Subcutaneous adipose tissue (tissue), 4 donors: ENCODE measurements around the gene TAPT1. TPM values are rescaled to one million over a fixed set of nuclear protein-coding genes. Genes with fewer than 3 reads are reported as not detected.

Experiments used
- total RNA-seq, 4 donors: library from RNA; depleted of rRNA; stranded (reverse); fragments of >200 nt; gene quantifications; one replicate each; pipeline ENCODE4 v1.1.0, GENCODE V29; 2016
- TF ChIP-seq, protein P1 (sequence below): fragments of 450-650 bp; IDR thresholded peaks from one replicate; pipeline ENCODE4 v1.5.1; 2016; ENCODE audit warnings: low read depth, mild to moderate bottlenecking, control low read depth, antibody characterized with exemption, moderate library complexity

TAPT1 gene
- total RNA-seq, 4 donors from 2014 or later, result 23.7 to 52.3 (median 32.8) TPM

DNA sequence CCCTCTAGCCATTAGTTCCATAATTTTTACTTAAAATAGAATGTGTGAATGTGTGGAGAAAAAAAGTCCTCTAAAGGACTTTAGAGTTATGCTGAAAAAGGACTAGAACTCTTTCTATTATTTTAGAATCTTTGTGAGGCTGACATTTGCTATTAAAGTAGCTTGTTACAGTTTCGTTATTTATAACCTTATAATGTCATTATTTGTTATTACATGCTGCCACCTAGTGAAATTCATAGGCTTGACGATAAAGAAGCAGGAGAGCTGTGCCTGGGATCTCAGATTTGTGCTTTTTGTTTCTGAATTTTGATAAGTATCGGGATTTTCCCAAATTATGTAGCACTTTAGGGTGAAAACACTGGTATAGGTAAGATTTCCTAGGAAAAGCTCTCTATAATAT is 38.5 kb upstream of the TAPT1 start:
- TF ChIP-seq, protein P1, sequence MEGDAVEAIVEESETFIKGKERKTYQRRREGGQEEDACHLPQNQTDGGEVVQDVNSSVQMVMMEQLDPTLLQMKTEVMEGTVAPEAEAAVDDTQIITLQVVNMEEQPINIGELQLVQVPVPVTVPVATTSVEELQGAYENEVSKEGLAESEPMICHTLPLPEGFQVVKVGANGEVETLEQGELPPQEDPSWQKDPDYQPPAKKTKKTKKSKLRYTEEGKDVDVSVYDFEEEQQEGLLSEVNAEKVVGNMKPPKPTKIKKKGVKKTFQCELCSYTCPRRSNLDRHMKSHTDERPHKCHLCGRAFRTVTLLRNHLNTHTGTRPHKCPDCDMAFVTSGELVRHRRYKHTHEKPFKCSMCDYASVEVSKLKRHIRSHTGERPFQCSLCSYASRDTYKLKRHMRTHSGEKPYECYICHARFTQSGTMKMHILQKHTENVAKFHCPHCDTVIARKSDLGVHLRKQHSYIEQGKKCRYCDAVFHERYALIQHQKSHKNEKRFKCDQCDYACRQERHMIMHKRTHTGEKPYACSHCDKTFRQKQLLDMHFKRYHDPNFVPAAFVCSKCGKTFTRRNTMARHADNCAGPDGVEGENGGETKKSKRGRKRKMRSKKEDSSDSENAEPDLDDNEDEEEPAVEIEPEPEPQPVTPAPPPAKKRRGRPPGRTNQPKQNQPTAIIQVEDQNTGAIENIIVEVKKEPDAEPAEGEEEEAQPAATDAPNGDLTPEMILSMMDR, result no peak

DNA sequence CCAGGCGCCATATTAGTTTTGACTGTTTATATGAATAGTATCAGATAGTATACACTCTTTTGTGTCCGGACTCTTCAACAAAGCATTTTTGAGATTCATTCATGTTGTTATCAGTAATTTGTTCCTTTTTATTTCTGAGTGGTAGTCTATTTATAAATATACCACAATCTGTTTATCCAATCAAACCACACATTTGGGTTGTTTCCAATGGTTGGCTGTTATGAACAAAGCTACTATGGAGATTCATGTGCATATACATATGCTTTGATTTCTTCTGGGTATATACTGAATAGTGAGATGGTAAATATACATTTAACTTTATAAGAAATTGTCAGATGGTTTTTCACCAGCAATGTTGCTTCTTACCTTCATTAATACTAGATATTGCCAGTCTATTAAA is 36.8 kb upstream of the TAPT1 start:
- TF ChIP-seq, protein P1, result no peak

DNA sequence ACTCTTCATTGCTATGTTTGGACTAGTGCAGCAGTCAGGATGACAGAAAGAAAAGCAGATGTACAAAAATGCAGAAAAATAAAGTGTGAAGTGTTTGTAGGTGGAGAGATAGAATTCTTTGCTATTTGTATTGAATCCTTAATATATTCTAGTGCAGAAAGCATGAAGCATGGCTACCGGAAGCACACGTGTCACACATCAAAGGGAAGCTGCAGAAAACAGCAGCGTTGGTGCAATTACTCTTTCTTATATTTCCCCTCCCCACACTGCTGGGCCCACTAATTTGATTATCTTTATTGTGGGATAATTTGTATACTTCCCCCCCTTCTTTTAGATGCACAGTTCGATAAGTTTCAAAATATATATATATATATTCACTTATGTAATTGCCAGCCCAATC is 35.9 kb upstream of the TAPT1 start:
- TF ChIP-seq, protein P1, result no peak

DNA sequence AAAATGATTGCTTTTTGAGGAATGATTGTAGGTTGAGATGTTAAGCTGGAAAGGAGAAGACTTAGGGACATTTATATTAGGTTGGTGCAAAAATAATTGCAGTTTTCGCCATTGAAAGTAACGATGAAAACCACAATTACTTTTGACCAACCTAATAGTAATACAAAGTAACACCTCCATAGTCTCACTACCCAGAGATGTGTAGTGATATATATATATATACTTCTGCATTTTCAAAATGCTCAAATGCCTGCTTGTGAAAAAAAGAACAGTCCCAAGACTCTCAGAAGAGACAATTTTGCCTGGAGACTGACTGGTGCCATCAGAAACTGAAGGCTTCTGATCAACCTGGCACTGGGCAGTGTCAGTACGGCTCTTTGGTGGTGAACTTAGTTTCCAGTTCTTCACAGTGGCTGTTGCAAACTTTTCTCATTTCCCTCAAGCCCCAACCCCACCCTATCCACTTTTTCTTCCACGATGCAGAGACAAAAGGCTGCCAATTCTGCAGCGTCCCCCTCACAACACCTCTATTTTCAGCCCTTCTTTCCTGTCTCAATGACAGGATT is 35.1 kb upstream of the TAPT1 start:
- TF ChIP-seq, protein P1, result no peak

DNA sequence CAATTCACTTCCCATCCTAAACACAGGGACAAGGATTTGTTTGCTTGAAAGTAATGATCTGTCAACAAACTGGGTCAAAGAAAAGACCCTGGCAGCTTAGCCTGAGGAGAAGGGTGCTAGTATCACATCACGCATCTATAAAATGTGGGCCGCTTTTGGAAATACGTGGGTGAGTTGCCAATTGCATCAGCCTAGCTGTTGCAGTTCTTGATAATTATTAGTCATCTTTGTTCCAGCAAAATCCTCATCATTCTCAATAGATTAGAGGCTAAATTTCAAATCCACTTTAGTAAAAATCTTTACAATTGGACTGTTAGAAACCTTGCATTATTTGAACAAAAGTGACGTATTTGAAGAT is 33.6 kb upstream of the TAPT1 start:
- TF ChIP-seq, protein P1, result no peak

DNA sequence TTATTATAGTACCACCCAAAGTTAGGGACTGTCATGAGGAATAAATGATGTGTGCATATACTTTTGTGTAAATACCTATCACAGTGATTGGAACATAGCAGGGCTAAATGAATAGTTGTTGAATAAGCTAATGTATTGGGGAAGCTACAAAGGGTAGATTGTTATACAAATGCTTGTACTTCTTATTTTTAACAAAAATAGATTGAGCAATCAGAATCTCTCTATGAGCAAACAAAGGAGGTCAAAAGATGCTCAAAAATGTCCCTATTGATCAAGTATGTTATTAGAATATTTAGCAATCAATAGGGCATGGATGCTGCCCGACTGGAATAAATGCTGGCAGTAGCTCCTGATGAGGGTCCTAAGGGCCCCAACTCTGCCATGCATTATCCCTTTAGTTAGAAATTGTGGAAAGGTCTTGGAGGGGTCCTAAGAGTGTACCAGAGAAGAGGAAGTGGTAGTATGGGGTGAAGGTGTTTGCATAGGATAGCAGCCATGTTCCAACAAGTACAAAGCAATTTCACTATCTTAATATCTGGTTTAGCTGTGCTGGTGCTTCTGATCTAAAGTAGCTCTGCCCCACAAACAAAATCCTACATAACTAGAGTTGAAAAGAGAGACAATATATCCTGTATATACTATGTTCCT is 33.1 kb upstream of the TAPT1 start:
- TF ChIP-seq, protein P1, result no peak

DNA sequence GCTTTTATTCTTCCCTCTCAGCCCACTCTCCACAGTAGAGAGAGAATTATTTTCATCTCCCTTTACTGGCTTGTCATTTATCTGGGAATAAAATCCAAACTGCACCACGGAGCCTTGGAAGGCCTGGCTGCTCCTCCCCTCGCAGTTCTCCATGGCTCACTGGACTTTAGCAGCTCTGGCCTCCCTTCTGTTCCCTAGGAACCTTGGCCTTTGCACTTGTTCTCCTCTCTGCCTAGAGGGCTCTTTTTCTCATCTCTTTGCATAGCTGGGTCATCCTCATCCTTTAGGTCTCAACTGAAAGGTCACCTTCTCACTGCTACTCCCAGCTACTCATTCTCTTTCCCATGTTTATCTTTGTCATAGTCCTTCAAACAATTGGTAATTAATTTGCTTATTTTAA is 31.3 kb upstream of the TAPT1 start:
- TF ChIP-seq, protein P1, result no peak
